Activated CD4-positive, alpha-beta T cell treated with anti-CD3 and anti-CD28 coated beads for 1 hour (primary cell): ENCODE data around the gene CHSY1.

Experiments used
- DNase-seq: peaks from one replicate; pipeline ENCODE4 v3.0.0-alpha.2; 2020

Gene CHSY1

GRCh38 chr15:101185770-101186169 is 66.1 kb downstream of the CHSY1 start:
- DNase-seq = no peak

DNA sequence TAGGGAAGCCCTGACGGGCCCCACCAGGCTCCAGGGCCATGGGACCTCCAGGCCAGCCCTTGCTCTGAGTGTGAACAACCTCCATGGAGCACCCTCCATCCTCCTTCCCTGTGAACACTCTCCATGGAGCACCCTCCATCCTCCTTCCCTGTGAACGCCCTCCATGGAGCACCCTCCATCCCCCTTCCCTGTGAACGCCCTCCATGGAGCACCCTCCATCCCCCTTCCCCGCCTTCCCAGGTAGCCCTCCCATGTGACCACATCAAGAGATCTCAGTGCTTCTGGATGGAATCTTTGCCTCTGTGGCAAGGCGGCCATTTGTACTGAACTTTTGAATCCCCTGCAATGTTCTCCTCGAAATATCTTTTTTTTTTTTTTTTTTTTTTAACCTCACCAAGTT is 66.5 kb downstream of the CHSY1 start:
- DNase-seq = no peak

DNA sequence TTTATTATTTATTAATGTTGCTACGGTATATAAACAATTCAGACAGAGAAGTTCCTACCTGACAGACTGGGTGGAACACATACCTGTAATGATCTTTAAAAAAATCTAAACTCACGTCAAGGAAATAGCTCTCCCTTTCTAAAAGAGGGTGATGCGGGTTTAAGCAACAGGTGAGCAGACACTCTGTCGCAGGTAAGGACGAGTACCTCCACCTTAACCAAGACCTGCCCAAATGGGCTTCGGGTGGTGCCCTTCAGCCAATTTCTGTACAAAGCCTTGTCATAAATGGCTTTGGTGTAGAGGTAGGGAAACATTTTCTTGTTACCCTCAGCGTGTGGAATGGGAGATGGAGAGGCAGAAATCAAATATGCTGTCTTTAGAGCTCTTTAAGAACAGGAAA is 67.0 kb downstream of the CHSY1 start:
- no peak for DNase-seq

GRCh38 chr15:101183931-101184305 is 67.9 kb downstream of the CHSY1 start:
- no peak for DNase-seq

DNA sequence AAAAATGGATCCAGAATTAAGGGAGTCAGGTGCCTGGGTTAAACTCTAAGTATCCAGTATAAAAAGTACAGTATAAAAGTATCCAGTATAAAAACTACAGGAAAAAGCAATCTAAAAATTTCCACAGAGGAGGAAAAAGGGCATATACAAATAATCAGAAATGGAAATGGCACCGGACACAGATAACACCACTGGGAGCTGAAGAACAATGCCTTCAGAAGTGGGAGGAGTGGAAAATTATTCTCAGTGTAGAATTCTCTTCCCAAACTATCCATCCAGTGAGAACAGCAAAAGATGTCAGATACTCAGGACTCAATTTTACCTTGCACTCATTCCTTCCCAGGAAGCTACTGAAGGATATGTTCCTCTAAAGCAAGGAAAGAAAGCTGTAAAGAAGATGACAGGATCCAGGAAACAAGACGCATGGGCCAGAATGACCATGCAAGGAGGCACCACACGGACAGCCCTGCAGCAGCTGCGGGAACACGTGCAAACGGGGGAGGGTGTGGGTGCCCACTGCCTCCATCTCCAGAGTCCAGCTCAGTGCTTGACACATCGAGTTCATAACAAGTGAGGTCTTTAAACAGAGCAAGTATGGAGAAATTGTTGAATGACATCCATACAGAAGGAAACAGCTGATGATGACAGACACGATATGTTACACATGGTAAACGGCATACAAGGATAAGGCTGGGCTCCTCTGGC is 68.5 kb downstream of the CHSY1 start:
- DNase-seq = no peak

GRCh38 chr15:101182215-101182614 is 69.6 kb downstream of the CHSY1 start:
- no peak for DNase-seq

DNA sequence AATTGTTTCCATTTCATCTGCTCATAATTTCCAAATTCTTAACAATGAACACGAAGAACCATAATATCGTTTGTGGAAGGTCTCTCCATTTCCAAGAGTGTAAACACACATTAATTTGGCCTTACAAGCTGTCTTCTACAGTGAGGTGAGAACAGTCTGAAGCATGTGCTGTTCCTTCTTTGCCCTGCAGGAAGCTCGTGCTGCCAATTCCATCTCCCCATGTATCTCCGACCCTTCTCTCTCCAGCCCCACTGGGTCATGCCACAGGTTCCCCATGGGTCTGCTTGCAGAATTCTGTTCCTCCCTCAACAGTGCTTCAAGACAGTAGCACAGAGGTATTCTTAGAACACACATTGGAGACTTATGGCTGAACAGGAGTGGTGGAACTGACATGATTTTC is 70.5 kb downstream of the CHSY1 start:
- no peak for DNase-seq

- DNase-seq = no peak
Observed at GRCh38 chr15:101180620-101181307, 71.1 kb downstream of the CHSY1 start.

- no peak for DNase-seq
Observed at GRCh38 chr15:101179341-101180153, 72.3 kb downstream of the CHSY1 start.

DNA sequence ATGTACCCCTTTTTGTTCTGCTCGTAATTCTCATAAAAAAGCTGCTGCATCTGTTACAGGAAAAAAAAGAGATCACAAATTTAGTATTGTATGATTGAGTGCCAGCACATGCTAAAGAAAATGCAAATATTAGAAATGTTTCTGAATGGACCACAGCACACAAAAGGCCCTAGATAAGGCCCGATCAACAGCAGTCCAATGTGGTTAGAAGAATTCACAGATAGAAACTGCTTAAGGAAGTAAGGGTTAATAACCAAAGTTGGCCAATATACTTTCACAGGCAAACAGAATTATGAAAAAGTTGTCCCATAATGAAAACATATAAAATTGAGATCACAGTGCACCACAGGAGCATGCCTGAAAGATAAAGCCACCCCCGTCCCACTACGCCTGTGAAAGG is 72.9 kb downstream of the CHSY1 start:
- no peak for DNase-seq

GRCh38 chr15:101178479-101178878 is 73.4 kb downstream of the CHSY1 start:
- no peak for DNase-seq

DNA sequence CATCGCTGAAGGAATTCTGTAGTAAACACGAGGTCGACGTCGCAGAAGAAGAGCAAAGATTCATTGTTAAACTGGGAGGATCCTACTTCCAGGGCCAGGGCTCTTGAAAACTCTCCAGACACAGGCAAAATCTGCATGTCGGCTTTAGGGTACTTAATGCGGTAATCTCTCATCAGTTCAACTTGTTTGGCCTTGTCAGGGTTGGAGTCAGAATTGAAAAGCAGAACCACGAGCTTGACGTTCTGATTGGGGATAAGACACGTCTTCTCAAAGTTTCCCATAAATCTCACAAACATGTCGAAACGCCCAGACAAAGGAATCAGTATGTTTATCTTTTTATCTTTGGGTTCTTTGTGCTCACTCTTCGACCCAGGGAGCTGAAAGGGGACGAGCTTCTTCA is 74.0 kb downstream of the CHSY1 start:
- no peak for DNase-seq

GRCh38 chr15:101176625-101177024 is 75.2 kb downstream of the CHSY1 start:
- no peak for DNase-seq

DNA sequence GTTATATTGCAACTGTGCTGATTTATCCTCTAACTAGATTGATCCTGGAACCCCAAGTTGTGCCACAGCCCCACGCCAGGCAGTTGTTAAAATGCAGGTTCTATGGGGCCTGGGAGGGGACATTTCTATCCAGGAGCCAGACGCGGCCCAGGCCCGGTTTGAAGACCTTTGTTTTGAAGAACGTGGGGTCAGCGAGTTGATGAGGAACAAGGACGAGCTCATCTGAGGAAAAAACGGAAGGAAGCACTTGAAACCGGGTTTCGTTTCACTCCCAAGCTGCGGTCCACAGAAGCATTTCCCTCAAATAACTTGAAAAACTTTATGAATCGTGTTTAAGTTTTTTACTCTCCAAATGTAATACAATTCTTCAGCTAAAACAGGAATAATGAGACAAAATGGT is 76.4 kb downstream of the CHSY1 start:
- no peak for DNase-seq

GRCh38 chr15:101174152-101174920 is 77.5 kb downstream of the CHSY1 start:
- no peak for DNase-seq

- DNase-seq = no peak
Observed at GRCh38 chr15:101173233-101174119, 78.4 kb downstream of the CHSY1 start.

GRCh38 chr15:101172501-101173071 is 79.3 kb downstream of the CHSY1 start:
- DNase-seq = no peak

DNA sequence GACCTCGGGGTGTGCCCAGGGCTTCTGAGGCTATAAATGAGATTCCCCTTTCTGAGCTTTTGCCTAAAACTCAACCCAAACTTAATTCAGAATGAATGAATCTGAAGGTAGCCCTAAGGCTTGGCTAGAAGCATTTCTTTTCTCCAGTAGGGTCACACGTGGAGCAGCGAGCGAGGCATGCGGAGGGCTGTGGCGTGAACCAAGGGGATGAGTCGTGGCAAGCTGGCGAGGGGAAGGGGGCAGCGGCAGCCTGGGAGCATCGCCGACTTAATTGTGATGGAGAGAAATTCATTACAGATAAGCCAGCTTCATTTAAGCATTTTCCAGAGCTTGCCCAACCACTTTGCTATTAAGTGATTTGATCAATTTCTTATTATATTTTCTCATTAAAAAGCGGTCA is 79.9 kb downstream of the CHSY1 start:
- no peak for DNase-seq

DNA sequence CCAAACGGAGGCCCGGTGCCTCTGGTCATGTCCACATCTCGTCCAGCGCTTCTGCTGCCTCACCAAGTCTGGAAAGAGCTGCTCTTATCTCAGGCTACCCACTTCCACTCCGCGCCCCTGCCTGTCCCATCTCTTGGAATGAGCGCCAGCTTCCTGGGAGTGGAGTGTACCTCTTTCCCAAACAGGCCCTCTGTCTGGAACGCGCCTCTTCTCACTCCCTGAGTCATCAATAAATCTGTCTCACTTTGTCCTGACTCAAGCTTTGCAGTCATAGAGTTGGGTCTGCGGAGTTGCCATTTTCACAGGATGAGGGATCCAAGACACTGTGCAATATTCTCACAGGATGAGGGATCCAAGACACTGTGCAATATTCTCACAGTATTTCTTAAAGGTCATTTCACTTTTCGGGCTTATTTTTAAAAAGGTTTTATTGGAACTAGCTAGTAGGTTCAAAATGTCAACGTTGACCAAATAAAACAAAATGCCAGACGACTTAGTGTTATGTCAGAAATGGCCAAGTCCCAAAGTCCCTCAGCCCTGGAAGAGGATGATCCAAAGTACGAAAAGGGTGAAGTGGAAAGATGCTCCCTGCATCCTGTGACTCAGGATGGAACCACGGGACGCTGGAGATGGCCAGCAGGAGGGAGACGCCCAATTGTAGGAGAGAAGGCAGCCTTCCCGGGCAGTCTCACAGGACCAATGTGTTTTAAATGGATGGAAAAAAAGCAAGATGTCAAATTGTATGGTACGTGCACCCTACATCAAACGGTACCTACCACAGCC is 81.1 kb downstream of the CHSY1 start:
- no peak for DNase-seq

GRCh38 chr15:101169495-101170071 is 82.3 kb downstream of the CHSY1 start:
- no peak for DNase-seq
